Skeletal muscle satellite cell (primary cell): ENCODE measurements around the gene CAMTA1.

Experiments
- H3K27me3 ChIP-seq: 2 replicates; pipeline ENCODE4 v1.7.0; 2013; ENCODE audit warnings: low read length; ENCODE audit not compliant: control insufficient read depth, insufficient read depth
- H3K36me3 ChIP-seq: 2 replicates; pipeline ENCODE4 v1.7.0; 2013; ENCODE audit warnings: mild to moderate bottlenecking, control low read depth, low read length; ENCODE audit not compliant: insufficient read depth
- H3K4me1 ChIP-seq: 2 replicates; pipeline ENCODE4 v1.7.0; 2013; ENCODE audit warnings: low read length; ENCODE audit not compliant: control insufficient read depth, insufficient read depth
- H3K4me2 ChIP-seq: 2 replicates; pipeline ENCODE4 v1.7.0; 2013; ENCODE audit warnings: mild to moderate bottlenecking, low read length
- H3K4me3 ChIP-seq: 2 replicates; pipeline ENCODE4 v1.7.0; 2013; ENCODE audit warnings: low read length
- H3K9ac ChIP-seq: 2 replicates; pipeline ENCODE4 v1.7.0; 2013; ENCODE audit warnings: mild to moderate bottlenecking, low read depth, low read length, moderate library complexity
- H3K9me3 ChIP-seq: replicated peaks from 2 replicates; pipeline ENCODE4 v1.7.0; 2013; ENCODE audit warnings: mild to moderate bottlenecking, control low read depth, low read length

The CAMTA1 gene

DNA sequence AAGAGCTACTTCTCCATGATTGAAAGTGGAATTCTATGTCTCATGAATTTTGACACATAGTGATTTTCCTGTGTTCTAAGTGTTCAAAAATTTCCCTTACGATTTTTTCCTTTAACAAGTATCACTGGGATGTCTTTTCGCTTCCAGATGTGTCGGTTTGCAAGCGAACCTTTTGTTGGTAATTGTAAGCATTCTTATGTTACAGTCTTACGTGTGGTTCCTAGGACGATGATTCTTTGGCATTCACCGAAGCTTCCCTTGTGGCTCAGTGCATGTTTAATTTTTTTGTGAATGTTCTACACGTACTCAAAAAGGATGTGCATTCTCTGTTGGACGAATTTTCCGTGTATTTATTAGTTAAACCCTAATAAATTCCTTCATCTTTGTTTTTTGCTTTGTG lies 211.6 kb downstream of the CAMTA1 start:
- Histone ChIP-seq H3K27me3 (peaks cover 14% of the 10 kb centered on the region), H3K4me2 (no peak overlapping the region), H3K4me3 (no peak overlapping the region), H3K36me3 (no peaks in the 10 kb centered on the region), H3K4me1 (no peaks in the 10 kb centered on the region), H3K9ac (no peak overlapping the region), H3K9me3 (no peaks in the 10 kb centered on the region)

DNA sequence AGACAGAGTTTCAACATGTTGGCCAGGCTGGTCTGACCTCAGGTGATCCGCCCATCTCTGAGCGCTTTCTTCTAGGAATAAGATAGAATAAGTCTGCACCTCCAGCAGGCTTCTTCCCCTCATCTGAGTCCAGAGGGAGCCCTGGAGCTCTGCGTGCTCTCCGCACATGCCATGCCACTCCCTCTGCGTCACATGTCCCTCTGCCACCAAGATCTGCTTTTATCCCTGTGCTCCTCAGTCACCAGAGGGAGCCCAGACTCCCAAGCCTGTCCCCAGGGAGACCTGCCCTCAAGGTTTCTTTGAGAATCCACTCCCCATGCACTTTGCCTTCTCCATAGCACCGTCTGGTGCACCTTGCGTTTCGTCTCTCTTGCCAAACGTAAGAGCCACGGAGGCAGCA lies 213.0 kb downstream of the CAMTA1 start:
- no peak overlapping the region for H3K9ac ChIP-seq

DNA sequence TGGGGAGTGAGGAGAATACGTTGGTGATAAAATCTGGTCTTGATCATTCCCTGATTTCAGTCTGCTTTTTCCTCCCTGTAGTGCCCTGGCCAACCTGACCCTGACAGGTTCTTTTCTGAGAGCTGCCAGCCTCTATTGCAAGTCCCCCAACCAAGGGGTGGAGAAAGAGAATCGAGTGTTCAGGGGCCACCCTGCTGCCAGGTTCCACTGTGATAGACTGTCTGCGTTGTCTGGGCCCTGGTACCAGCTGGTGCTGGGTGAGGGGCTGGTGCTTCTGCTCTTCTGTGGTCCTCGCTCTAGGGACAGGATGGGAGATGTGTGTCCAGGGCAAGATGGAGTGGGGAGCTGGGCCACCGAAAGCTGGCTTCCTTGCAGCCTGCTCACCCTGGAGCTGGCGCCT lies 214.6 kb downstream of the CAMTA1 start:
- Histone ChIP-seq H3K27me3 (peaks cover 11% of the 10 kb centered on the region), H3K4me3 (no peak overlapping the region), H3K4me1 (no peaks in the 10 kb centered on the region), H3K9ac (no peak overlapping the region), H3K36me3 (no peaks in the 10 kb centered on the region), H3K4me2 (no peak overlapping the region), H3K9me3 (no peaks in the 10 kb centered on the region)

More for the DNA sequence above, 213.0 kb downstream of the CAMTA1 start:
- Histone ChIP-seq H3K4me2 (no peak overlapping the region), H3K4me3 (no peak overlapping the region), H3K27me3 (peaks cover 11% of the 10 kb centered on the region), H3K4me1 (no peaks in the 10 kb centered on the region), H3K36me3 (no peaks in the 10 kb centered on the region), H3K9me3 (no peaks in the 10 kb centered on the region)

DNA sequence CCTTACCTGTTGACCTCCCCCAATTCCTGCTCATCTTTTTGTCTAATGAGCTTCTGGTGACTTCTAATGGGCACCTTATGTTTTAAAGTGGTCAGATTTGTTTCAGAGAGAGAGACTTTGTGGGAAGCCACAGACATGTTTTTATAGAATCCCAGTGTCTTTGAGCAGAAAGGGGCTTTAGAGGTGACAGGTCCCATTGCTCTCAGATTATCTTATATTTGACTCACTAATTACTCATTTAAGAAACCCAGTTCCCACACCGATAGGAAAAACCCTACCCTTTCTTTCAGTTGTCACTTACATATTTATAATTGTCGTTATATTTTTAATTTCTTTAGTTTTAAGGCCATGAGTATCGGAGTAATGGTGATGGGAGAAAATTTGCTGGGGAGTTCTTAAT lies 215.5 kb downstream of the CAMTA1 start:
- H3K4me1 ChIP-seq, result no peaks in the 10 kb centered on the region
- no peaks in the 10 kb centered on the region for H3K9me3 ChIP-seq
- no peak overlapping the region for H3K4me3 ChIP-seq
- H3K36me3 ChIP-seq, result no peaks in the 10 kb centered on the region
- peaks cover 13% of the 10 kb centered on the region for H3K27me3 ChIP-seq
- no peak overlapping the region for H3K4me2 ChIP-seq
- H3K9ac ChIP-seq, result no peak overlapping the region

GRCh38 chr1:7002728-7003127 lies 217.5 kb downstream of the CAMTA1 start:
- no peak overlapping the region for H3K9ac ChIP-seq
- no peaks in the 10 kb centered on the region for H3K4me1 ChIP-seq
- no peak overlapping the region for H3K4me2 ChIP-seq
- H3K36me3 ChIP-seq, result no peaks in the 10 kb centered on the region
- H3K9me3 ChIP-seq, result no peaks in the 10 kb centered on the region
- H3K4me3 ChIP-seq, result no peak overlapping the region
- peaks cover 15% of the 10 kb centered on the region for H3K27me3 ChIP-seq

DNA sequence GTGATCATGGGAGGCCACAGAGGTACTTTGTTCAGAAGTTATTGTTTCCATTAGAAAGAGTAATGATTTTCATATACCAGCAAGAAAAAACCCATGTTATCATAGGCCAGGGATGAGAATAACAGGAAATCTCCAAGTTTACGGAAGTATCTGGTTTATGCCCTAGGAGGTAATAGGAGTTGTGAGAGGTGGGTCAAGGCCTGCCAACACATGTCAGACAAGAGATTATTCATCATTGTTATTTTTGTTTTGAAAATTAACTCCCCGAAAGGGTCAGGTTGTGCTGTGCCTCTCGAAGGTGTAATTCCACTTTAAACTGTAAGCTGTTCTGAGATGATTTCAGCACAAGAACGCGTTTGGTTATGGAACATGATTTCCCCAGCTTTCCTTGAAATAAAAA lies 218.4 kb downstream of the CAMTA1 start:
- no peaks in the 10 kb centered on the region for H3K36me3 ChIP-seq
- H3K9ac ChIP-seq, result no peak overlapping the region
- peaks cover 20% of the 10 kb centered on the region for H3K27me3 ChIP-seq
- H3K4me3 ChIP-seq, result no peak overlapping the region
- H3K4me2 ChIP-seq, result no peak overlapping the region
- H3K9me3 ChIP-seq, result no peaks in the 10 kb centered on the region
- H3K4me1 ChIP-seq, result no peaks in the 10 kb centered on the region

DNA sequence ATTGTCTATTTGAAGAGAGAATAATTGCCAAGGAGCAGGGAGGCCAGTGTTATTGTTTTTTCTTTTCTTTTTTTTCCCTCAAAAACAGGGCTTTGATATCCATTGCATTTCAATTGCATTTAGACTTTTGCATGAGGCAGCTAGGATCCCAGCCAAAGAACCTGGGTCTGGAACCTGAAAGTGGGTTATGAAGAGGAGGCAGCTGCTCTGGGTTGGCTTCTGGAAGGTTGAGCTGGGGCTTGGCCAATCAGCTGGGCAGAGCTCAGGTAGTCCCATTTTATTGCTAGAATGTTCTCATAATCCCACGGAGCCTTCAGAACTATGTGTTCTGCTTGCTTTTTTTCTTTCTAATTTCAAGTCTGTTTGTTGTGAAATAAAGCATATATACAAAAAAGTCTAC lies 218.9 kb downstream of the CAMTA1 start:
- Histone ChIP-seq H3K4me1 (no peaks in the 10 kb centered on the region), H3K4me2 (no peak overlapping the region), H3K27me3 (peaks cover 22% of the 10 kb centered on the region), H3K36me3 (no peaks in the 10 kb centered on the region), H3K9ac (no peak overlapping the region), H3K4me3 (no peak overlapping the region), H3K9me3 (no peaks in the 10 kb centered on the region)

DNA sequence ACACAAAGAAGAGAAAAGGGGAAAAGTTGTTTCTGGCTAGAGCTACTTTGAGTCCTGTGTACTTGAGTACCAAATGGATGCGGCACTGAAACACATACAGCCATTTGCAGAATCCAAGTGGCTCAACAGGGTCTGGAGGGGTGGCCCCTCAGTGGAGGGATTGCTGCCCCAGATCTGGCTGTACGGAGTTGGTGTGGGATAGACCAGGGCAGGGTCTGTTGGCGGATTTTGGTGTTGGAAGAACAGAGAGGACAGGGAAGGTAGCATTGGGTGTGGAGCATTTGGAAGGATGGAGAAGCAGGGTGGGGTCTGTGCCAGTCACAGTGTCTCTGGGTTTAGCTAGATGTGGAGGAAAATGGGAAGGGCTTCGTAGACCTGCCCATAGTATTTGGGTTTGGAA lies 220.5 kb downstream of the CAMTA1 start:
- no peaks in the 10 kb centered on the region for H3K4me1 ChIP-seq
- no peak overlapping the region for H3K4me3 ChIP-seq
- no peaks in the 10 kb centered on the region for H3K36me3 ChIP-seq
- no peaks in the 10 kb centered on the region for H3K9me3 ChIP-seq
- H3K9ac ChIP-seq, result no peak overlapping the region
- H3K4me2 ChIP-seq, result no peak overlapping the region
- peaks cover 34% of the 10 kb centered on the region for H3K27me3 ChIP-seq

- Histone ChIP-seq H3K9me3 (no peaks in the 10 kb centered on the region), H3K9ac (no peak overlapping the region), H3K36me3 (no peaks in the 10 kb centered on the region), H3K27me3 (peaks cover 30% of the 10 kb centered on the region), H3K4me1 (no peaks in the 10 kb centered on the region), H3K4me2 (no peak overlapping the region), H3K4me3 (no peak overlapping the region)
Measured at GRCh38 chr1:7006996-7007871, 222.0 kb downstream of the CAMTA1 start.

- Histone ChIP-seq H3K4me2 (no peak overlapping the region), H3K36me3 (no peaks in the 10 kb centered on the region), H3K4me1 (no peaks in the 10 kb centered on the region), H3K4me3 (no peak overlapping the region), H3K9ac (no peak overlapping the region), H3K9me3 (no peaks in the 10 kb centered on the region), H3K27me3 (peaks cover 30% of the 10 kb centered on the region)
Measured at GRCh38 chr1:7007902-7008301, 222.6 kb downstream of the CAMTA1 start.

- Histone ChIP-seq H3K9me3 (no peaks in the 10 kb centered on the region), H3K4me2 (no peak overlapping the region), H3K27me3 (peaks cover 30% of the 10 kb centered on the region), H3K4me3 (no peak overlapping the region), H3K36me3 (no peaks in the 10 kb centered on the region), H3K4me1 (no peaks in the 10 kb centered on the region), H3K9ac (no peak overlapping the region)
Measured at GRCh38 chr1:7008331-7008730, 223.1 kb downstream of the CAMTA1 start.
